Right renal pelvis (tissue), 4 donors: ENCODE measurements around the gene SLITRK5. TPM values are rescaled to one million over a fixed set of nuclear protein-coding genes. Genes with fewer than 3 reads are reported as not detected.

Experiments used
- DNase-seq, 4 donors: peaks; one replicate each; pipeline ENCODE4 v3.0.0-alpha.2; 2013; ENCODE audit warnings: low read depth in 4 of 4, low spot score in 3 of 4, missing footprints in 1 of 4
- polyA plus RNA-seq, 4 donors: library from polyadenylated mRNA; unstranded; fragments of 120-200 nt; gene quantifications; one replicate each; pipeline ENCODE4 v1.2.1, GENCODE V29; 2013; ENCODE audit not compliant: insufficient read length in 4 of 4

SLITRK5 gene, protein sequence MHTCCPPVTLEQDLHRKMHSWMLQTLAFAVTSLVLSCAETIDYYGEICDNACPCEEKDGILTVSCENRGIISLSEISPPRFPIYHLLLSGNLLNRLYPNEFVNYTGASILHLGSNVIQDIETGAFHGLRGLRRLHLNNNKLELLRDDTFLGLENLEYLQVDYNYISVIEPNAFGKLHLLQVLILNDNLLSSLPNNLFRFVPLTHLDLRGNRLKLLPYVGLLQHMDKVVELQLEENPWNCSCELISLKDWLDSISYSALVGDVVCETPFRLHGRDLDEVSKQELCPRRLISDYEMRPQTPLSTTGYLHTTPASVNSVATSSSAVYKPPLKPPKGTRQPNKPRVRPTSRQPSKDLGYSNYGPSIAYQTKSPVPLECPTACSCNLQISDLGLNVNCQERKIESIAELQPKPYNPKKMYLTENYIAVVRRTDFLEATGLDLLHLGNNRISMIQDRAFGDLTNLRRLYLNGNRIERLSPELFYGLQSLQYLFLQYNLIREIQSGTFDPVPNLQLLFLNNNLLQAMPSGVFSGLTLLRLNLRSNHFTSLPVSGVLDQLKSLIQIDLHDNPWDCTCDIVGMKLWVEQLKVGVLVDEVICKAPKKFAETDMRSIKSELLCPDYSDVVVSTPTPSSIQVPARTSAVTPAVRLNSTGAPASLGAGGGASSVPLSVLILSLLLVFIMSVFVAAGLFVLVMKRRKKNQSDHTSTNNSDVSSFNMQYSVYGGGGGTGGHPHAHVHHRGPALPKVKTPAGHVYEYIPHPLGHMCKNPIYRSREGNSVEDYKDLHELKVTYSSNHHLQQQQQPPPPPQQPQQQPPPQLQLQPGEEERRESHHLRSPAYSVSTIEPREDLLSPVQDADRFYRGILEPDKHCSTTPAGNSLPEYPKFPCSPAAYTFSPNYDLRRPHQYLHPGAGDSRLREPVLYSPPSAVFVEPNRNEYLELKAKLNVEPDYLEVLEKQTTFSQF
- polyA plus RNA-seq: 1 to 10 TPM; 1.5 to 2.5 (median 2.0) TPM

DNA sequence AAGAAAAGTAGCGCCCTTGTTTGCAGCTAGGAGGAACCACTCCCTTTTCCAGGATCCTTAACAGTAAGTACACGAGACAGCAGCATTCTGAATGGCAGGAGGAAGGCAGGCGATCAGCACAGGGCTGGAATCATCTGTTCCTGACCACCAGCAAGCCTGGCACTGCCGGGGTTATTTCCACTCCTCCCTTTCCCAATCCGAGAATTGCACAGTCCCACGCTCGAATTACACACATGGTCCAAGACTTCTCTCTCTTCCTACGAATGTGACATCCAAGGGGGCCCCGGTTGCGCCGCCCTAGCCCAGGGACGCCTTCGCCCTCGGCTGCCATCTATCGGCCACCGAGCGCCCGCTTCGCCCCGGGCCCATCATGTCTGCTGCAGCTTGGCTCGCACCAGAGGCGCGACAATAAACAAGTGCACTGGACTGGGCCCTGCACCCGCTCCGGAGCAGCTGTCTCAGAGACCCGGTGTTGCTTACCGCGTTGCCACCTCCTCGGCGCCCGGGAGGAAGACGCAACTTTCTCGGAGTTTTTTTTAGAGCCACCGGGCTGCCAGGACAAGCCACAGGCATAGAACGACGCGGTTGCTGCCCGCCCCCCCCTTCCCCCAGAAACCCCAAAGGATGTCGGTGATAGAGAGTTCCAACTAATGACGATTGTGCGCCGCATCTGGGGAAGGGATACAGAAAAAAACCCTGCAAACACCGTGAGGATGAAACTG, at the start of gene SLITRK5:
TSS of gene SLITRK5 (plus strand) at position 341 of the 722 bp plus-strand sequence. CDS start 4,018 bp downstream, outside the sequence.
- DNase-seq: no peak

DNA sequence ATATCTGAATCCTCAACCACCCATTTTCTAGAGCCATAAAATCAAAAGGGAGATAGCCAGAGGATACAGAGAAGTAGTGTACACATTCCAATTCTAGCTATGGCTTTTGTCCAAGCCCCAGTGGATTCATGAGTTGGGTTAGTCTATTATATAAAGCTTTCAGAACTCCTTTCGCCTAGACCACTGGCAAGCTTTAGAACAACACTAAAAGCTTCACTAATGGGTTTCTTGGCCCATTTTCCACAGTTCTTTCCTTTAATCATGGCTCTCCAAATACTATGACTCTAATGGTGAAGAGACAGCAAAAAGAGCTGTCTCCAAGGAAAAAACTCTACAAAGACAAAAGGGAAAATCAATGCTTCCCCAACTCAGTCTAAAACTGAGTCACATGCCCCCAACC, 48.2 kb upstream of the SLITRK5 start:
- DNase-seq: no peak

DNA sequence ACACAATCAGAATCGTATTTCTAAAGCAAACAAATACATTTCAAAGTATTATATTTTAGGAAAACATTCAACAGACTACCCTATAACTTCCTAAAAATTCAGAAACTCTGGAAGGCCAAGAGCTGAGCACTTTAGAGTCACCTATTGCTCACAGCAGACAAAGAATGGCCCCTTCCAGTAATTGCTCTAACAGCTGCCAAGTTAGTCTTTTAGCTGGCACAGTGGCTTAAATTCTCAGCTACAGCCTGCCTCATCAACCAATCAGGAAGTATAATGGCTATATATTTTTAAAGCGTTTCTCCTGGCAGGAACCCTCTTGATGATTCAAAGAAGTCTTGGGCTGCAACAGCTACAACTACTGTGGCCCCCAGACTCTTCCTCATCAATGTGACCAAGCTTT, 14.9 kb upstream of the SLITRK5 start:
- DNase-seq: no peak

DNA sequence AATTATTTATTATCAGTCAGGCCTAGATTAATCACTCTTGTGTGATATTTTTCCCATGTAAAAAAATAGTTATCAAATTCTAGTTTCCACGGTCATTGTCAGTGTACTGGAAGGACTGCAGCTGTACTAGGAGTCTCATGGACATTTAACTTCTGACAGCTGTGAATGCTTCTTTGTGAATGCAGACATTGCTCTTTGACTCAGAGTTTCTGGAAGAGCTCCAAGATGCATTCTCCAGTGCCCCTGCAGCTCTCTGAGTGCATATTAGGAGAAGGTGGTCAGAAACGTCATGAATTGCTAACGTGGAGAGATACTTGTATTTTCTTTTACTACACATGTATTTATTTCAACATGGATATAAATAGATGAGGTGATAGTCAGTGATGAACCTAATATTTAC, 9.7 kb upstream of the SLITRK5 start:
- DNase-seq: no peak

DNA sequence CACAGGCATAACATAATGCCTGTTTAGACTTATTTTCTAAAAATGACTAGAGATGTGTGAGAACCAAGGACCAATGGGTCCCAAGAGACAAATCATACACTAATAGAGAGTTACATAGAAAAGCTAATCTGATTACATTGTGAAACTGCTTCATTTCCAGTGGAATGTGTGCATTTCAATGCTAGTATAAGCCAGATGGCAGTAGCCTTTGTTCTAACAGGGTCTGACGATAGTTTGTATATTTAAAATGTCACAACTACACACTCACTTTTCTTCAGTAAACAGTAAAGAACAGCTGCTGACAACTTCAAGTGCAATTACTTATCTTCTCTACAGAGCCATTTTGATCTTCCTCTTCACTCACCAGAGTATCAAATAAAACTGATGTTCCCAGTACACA, 4.3 kb upstream of the SLITRK5 start:
- DNase-seq: no peak

DNA sequence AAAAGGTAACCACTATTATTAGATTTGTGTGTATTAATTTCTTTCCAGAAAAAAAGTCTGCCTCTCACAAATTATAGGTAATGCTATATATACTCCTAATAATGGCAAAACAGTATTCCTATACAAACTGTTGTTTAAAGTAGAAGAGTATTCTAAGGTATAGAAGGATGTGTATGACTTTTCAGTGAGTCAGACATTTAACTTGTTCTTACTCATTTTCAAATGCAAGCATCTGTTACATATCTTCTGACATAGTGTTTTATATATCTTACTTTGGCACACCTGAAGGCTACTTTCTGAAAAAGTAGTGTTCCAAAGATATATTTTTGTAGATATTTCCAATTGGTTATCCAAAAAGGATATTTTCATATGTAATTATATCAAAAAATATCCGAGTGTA, 3.5 kb upstream of the SLITRK5 start:
- no peak for DNase-seq

DNA sequence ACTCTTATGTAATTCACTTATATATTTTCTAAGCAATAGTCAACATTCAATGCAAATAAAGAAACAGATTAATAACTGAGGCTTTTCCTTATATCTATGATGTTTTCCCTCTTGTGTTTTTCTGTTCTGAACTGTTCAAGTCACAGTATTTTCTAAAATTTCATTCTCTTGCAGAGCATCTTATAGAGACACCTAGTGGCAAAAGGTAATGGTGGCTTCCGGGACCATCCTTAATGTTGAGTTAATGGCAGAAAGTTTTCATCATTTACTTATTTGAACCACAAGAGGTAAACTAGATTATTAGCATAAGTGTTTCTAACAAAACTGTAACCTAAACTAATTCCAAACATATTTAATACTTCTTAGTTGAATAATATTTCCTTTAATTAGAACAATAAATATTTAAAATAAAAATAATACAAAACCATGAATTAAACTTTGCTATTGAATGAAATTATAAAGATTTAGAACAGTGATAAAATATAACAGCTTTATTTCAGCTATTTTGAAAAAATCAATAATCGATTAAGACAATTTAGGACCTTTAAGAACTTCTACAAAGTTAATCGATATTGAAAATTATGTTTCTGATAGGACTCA, 1.7 kb upstream of the SLITRK5 start:
- DNase-seq: no peak

DNA sequence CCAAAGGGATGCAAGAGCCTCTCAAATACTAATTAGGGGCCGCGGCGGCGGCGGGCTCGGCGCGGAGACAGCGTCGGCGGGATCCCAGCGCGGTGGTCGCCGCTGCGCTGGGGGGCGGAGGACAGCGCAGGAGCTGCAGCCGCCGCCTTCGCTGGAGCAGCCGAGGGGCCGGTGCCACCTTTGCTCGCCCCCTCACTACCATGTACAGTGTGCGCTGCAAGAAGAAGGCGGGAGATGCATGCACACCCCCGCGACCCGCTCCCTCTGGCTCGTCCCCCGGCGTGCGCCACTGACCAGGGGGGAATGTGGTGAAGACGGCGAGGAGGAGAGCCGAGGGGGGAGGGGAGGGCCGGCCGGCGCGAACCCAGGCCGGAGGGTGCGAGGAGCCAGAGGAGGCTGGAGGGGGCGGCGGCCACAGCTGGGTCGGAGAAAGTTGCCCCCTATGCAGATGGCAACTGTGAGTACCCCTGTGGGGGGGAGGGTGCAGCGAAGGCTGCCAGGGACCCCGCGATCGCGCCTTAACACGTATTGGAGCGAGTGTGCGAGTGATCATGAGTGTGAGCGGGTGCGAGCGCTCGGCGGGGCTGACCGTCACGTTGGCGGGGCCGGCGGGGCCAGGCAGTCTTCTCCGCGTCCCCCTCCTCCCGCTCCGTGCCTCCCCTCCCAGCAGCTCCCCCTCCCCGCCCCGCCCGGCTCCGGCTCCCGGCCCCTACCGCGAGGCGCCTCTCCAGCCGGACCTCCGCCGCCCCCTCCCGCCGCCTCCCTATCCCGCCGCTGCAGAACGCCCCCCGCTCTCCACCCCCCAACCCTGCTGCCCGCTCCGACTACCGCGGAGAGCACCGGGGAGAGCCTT, 808 bp downstream of the SLITRK5 start:
- DNase-seq: no peak

DNA sequence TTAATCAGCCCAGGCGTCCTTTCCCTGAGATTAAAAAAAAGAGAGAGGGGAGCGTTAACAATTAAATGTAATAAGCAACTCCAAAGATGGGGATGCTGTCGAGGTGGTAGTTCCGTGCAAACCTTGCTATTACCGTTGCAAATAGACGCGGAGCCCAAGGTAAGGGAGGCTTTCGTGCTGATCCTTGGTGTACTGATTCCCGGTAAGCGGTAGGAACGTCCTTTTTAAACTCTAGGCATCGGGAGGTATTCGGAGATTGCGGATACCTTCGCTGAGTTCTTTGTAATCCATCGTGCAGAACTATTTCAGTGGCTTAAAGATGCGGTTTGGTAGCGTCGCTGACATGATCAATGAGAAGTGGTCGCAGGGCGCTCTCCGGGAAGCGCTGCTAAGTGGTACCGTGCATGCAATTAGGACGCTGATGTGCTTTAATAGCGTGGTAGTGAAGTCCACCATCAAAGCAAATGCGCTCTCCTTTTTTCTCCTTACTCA, 3.1 kb downstream of the SLITRK5 start:
- no peak for DNase-seq

DNA sequence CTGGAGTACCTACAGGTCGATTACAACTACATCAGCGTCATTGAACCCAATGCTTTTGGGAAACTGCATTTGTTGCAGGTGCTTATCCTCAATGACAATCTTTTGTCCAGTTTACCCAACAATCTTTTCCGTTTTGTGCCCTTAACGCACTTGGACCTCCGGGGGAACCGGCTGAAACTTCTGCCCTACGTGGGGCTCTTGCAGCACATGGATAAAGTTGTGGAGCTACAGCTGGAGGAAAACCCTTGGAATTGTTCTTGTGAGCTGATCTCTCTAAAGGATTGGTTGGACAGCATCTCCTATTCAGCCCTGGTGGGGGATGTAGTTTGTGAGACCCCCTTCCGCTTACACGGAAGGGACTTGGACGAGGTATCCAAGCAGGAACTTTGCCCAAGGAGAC, 4.7 kb downstream of the SLITRK5 start:
- no peak for DNase-seq

DNA sequence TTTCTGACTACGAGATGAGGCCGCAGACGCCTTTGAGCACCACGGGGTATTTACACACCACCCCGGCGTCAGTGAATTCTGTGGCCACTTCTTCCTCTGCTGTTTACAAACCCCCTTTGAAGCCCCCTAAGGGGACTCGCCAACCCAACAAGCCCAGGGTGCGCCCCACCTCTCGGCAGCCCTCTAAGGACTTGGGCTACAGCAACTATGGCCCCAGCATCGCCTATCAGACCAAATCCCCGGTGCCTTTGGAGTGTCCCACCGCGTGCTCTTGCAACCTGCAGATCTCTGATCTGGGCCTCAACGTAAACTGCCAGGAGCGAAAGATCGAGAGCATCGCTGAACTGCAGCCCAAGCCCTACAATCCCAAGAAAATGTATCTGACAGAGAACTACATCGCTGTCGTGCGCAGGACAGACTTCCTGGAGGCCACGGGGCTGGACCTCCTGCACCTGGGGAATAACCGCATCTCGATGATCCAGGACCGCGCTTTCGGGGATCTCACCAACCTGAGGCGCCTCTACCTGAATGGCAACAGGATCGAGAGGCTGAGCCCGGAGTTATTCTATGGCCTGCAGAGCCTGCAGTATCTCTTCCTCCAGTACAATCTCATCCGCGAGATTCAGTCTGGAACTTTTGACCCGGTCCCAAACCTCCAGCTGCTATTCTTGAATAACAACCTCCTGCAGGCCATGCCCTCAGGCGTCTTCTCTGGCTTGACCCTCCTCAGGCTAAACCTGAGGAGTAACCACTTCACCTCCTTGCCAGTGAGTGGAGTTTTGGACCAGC, 5.3 kb downstream of the SLITRK5 start:
- DNase-seq: no peak

DNA sequence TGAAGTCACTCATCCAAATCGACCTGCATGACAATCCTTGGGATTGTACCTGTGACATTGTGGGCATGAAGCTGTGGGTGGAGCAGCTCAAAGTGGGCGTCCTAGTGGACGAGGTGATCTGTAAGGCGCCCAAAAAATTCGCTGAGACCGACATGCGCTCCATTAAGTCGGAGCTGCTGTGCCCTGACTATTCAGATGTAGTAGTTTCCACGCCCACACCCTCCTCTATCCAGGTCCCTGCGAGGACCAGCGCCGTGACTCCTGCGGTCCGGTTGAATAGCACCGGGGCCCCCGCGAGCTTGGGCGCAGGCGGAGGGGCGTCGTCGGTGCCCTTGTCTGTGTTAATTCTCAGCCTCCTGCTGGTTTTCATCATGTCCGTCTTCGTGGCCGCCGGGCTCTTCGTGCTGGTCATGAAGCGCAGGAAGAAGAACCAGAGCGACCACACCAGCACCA, 5.9 kb downstream of the SLITRK5 start:
- no peak for DNase-seq

DNA sequence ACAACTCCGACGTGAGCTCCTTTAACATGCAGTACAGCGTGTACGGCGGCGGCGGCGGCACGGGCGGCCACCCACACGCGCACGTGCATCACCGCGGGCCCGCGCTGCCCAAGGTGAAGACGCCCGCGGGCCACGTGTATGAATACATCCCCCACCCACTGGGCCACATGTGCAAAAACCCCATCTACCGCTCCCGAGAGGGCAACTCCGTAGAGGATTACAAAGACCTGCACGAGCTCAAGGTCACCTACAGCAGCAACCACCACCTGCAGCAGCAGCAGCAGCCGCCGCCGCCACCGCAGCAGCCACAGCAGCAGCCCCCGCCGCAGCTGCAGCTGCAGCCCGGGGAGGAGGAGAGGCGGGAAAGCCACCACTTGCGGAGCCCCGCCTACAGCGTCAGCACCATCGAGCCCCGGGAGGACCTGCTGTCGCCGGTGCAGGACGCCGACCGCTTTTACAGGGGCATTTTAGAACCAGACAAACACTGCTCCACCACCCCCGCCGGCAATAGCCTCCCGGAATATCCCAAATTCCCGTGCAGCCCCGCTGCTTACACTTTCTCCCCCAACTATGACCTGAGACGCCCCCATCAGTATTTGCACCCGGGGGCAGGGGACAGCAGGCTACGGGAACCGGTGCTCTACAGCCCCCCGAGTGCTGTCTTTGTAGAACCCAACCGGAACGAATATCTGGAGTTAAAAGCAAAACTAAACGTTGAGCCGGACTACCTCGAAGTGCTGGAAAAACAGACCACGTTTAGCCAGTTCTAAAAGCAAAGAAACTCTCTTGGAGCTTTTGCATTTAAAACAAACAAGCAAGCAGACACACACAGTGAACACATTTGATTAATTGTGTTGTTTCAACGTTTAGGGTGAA, 6.6 kb downstream of the SLITRK5 start:
- DNase-seq: no peak

DNA sequence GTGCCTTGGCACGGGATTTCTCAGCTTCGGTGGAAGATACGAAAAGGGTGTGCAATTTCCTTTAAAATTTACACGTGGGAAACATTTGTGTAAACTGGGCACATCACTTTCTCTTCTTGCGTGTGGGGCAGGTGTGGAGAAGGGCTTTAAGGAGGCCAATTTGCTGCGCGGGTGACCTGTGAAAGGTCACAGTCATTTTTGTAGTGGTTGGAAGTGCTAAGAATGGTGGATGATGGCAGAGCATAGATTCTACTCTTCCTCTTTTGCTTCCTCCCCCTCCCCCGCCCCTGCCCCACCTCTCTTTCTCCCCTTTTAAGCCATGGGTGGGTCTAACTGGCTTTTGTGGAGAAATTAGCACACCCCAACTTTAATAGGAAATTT, 7.2 kb downstream of the SLITRK5 start:
- DNase-seq: no peak

DNA sequence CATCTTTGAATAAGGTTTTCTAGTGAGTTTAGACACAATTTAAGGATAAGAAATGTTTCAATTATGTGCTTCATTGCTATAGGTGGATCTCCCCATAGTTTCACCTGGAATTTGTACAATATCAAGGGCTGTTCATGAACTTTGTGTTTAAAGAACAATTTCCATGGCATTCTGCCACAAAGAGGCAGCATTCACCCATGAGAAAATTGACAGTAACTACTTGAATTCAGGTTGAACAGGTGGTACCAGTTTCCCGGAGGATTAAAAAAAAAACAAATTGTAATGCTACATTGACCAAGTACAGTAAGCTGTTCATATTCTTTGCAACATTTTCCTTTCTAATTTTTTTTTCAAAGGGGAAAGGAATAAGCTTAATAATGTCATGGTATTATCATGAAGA, 9.1 kb downstream of the SLITRK5 start:
- DNase-seq: no peak

DNA sequence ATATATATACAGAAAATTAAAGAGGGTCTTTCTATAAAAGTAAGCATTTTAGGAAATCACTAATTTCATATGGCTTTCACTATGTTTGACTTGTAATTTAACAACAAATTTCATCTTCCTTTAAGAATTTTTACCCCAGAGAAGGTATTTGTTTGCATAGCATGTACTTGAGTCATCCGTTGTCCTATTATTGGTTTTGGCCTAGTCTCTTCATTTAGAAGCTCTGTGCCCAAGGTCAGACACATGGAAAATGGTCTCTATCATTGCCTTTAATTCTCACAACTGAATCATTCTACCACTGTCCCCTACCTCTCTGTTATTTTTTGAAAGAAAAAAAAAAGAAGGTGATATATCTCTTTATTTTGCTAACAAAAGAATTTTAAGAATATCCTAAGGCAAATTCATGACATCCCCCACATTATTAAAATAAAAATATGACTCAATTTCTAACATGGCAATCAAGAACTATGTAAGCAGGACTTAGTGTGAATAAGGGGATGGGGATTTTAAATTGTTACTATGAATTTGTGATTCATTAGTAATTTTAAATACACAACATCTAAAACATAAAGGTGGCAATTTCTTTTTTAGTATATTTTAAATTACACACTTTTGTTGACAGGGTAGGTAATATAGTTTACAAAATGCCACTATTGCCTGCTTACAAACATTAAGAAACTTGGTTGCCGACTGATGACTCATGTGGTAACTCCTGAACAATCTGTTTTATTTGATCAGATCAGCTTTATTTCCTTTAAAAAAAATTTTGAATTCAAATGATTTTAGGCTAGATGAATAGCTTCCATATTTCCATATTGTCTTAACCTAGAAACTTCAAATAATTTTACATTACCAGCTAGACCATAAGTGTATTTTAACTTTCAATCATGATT, 13.9 kb downstream of the SLITRK5 start:
- no peak for DNase-seq

DNA sequence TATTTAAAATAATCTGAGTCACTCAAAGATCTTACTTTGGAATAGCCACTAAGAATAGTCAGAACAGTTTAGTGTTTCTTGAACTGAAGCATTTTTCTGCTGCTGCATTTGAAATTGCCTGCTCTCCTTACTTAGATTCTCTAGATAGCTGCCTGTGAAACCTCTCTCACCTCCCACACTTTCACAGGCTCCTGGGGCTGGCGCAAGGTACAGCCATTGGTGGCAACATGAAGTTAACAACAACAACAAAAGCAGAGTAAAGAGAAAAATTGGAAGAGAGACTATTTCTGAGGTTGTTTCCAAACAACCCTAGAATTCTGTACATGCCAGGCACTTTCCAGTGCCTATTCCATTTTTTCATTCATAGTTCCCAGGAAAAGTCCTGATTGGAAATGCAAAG, 25.3 kb downstream of the SLITRK5 start:
- DNase-seq: no peak
